HFFc6 (cell line): Measurements from ENCODE around the gene LSP1. TPM values are rescaled to one million over a fixed set of nuclear protein-coding genes. Genes with fewer than 3 reads are reported as not detected.
A peak's percentile ranks its signal among the peaks of the same experiment; 100 is the strongest.

Source experiments
- DNase-seq: peaks from one replicate; pipeline ENCODE4 v3.0.0-alpha.2; 2018
- H3K27ac Mint-ChIP-seq: 2 replicates; pipeline ENCODE4 v1.8.0; 2020; ENCODE audit warnings: mild to moderate bottlenecking, mixed read lengths
- H3K27me3 Mint-ChIP-seq: 2 replicates; pipeline ENCODE4 v1.8.0; 2021; ENCODE audit warnings: mild to moderate bottlenecking, moderate library complexity, mixed read lengths; ENCODE audit not compliant: insufficient read depth
- H3K36me3 Mint-ChIP-seq: 2 replicates; pipeline ENCODE4 v1.8.0; 2021; ENCODE audit warnings: low read depth, mixed read lengths
- H3K4me1 Mint-ChIP-seq: 2 replicates; pipeline ENCODE4 v1.8.0; 2020; ENCODE audit warnings: low read depth, mixed read lengths
- H3K4me3 Mint-ChIP-seq: 2 replicates; pipeline ENCODE4 v1.8.0; 2020; ENCODE audit warnings: mild to moderate bottlenecking, moderate library complexity, mixed read lengths
- H3K9me3 Mint-ChIP-seq: 2 replicates; pipeline ENCODE4 v1.8.0; 2020; ENCODE audit warnings: mild to moderate bottlenecking, mixed read lengths
- total RNA-seq, 6 experiments: library from RNA; stranded (reverse); fragmentation: NEBNext Ultra II Directional; extraction: Animal tissue kit (Norgen Biotek cat#: 25700); gene quantifications; 2 replicates in 1 of 6; 3 replicates in 5 of 6; pipeline ENCODE4 v1.2.3, GENCODE V29; 2021
- TF ChIP-seq, protein P1 (sequence below): fragments of 200-600 bp; sonication (generic); IDR thresholded peaks from 2 replicates; pipeline ENCODE4 v1.5.0; 2021; ENCODE audit warnings: antibody characterized with exemption, mild to moderate bottlenecking

Gene LSP1
- total RNA-seq, 6 experiments from 2014 or later = 0.18 to 2.6 (median 0.27) TPM; not detected in 2

DNA sequence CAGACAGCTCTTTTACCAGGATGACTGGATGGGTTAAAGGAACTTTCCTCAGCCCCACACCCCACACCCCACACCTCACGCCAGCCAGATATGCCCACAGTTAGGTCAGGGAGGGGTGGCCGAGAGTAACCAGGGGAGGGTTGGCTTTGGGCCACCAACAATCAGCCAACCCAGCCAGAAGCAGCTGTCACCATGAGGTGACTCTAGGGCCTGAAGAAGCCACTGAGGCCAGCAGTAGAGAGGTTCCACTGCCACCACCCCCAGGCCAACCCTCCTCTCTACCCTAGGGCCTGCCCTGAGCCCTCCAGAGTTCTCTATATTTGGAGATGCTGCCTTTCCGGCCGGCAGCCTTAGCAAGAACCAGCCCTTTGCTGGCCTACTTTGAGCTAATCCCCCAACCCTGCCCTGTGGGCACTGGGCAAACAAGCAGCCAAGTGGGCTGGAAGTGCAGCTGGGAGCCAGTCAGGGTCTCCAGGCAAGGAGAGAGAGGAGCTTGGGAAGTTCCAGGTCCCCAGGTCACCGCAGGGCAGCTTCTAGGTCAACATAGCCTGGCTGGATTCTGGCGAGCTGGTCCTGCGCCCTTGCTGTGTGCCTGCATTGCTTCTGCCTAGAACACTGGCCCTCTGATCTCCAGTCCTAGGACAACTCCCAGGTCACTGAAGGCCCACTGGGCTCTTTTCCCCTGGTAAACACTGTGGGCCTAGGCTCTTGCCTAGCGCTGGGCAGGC, 30.1 kb upstream of the LSP1 start:
- TF ChIP-seq, protein P1, sequence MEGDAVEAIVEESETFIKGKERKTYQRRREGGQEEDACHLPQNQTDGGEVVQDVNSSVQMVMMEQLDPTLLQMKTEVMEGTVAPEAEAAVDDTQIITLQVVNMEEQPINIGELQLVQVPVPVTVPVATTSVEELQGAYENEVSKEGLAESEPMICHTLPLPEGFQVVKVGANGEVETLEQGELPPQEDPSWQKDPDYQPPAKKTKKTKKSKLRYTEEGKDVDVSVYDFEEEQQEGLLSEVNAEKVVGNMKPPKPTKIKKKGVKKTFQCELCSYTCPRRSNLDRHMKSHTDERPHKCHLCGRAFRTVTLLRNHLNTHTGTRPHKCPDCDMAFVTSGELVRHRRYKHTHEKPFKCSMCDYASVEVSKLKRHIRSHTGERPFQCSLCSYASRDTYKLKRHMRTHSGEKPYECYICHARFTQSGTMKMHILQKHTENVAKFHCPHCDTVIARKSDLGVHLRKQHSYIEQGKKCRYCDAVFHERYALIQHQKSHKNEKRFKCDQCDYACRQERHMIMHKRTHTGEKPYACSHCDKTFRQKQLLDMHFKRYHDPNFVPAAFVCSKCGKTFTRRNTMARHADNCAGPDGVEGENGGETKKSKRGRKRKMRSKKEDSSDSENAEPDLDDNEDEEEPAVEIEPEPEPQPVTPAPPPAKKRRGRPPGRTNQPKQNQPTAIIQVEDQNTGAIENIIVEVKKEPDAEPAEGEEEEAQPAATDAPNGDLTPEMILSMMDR = no peak
- H3K36me3 Mint-ChIP-seq = no peaks in the 10 kb centered on the region
- no peak for DNase-seq
- no peaks in the 10 kb centered on the region; the same call in none of the 2 replicates for H3K9me3 Mint-ChIP-seq
- peaks cover 9% of the 10 kb centered on the region for H3K27me3 Mint-ChIP-seq
- H3K27ac Mint-ChIP-seq = no peak overlapping the region
- H3K4me1 Mint-ChIP-seq = peaks cover 16% of the 10 kb centered on the region
- no peak overlapping the region for H3K4me3 Mint-ChIP-seq

DNA sequence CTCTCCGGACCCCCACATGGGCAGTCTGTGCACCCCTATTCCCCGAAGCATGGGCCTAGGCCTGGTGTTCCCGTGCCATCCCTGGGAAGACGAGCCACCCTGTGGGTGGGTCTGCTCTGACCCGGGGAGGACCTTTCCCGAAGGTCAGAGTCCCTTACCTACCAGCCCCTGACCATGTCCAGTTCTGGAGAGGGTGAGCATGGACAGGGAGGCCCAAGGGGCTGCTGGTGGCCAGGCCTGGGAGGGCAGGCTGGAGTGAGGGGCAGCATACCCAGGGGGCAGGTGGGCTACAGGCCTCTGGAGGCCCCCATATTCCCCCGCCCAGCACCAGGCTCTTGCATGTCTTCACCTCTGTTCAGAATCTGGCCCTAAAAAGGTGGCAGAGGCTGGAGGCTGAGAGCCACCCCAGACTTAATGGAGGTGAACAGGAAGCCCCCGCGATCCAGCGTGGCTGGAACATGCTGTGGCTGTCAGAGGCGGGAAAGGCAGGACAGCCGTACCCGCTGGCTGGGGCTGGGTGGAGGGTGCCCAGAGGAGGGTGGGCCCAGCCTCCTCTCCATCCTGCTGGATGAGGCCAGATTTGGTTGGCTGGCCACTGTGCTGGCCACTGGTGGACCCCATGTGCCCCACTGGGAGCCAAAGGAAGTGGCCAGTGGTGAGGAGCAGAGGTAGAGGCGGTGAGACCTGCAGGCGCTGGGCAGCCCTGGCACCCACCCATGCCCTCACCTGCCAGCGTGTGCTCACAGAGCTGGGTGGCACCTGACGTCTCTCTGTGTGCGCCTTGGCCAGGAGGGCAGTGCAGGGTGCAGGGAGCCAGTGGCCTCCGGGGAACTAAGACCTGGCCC, 29.3 kb upstream of the LSP1 start:
- peaks cover 11% of the 10 kb centered on the region for H3K27me3 Mint-ChIP-seq
- TF ChIP-seq, protein P1 = no peak
- H3K9me3 Mint-ChIP-seq = no peaks in the 10 kb centered on the region; the same call in none of the 2 replicates
- peaks cover 17% of the 10 kb centered on the region for H3K4me1 Mint-ChIP-seq
- no peak overlapping the region for H3K27ac Mint-ChIP-seq
- no peaks in the 10 kb centered on the region for H3K36me3 Mint-ChIP-seq
- H3K4me3 Mint-ChIP-seq = no peak overlapping the region
- no peak for DNase-seq

DNA sequence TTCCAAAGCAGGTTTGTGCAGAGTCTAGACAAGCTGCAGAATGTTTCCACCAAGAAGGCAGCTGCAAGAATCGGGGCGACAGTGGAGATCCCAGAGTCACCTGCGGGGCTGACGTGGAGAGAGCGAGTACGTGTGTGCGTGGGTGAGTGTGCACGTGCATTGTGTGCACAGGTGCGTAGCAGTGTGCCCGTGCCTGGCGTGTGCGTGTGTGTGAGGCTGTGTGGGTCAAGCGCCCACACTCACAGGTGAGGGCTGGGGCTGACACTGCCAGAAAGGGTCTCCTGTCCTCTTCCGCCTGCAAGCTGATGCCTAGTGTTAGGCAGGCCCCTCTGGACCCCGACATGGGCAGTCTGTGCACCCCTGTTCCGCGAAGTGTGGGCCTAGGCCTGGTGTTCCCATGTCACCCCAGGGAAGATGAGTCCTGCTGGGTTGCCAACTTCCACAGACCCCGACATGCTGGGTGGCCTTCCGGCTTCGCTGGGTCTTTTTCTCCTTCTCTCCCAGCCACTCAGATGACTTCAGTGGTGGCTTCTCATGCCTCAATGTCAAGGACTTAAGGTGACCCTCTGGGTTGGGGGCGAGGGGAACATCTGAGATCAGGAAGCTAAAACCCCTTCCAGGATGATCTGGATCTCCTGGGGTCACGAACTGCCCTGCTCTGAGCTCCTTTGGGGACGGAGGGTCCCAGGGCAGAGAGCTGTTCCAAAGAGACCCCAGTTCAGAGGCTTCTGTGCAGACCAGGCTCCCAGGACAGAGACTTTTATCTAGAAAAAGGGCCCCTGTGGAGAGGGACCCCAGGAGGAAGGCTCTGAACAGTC, 28.5 kb upstream of the LSP1 start:
- H3K36me3 Mint-ChIP-seq = no peaks in the 10 kb centered on the region
- H3K27me3 Mint-ChIP-seq = peaks cover 12% of the 10 kb centered on the region
- H3K9me3 Mint-ChIP-seq = no peaks in the 10 kb centered on the region; the same call in 1 of the 2 replicates
- DNase-seq = no peak
- H3K4me3 Mint-ChIP-seq = no peak overlapping the region
- H3K4me1 Mint-ChIP-seq = peaks cover 24% of the 10 kb centered on the region
- no peak overlapping the region for H3K27ac Mint-ChIP-seq
- TF ChIP-seq, protein P1 = no peak

DNA sequence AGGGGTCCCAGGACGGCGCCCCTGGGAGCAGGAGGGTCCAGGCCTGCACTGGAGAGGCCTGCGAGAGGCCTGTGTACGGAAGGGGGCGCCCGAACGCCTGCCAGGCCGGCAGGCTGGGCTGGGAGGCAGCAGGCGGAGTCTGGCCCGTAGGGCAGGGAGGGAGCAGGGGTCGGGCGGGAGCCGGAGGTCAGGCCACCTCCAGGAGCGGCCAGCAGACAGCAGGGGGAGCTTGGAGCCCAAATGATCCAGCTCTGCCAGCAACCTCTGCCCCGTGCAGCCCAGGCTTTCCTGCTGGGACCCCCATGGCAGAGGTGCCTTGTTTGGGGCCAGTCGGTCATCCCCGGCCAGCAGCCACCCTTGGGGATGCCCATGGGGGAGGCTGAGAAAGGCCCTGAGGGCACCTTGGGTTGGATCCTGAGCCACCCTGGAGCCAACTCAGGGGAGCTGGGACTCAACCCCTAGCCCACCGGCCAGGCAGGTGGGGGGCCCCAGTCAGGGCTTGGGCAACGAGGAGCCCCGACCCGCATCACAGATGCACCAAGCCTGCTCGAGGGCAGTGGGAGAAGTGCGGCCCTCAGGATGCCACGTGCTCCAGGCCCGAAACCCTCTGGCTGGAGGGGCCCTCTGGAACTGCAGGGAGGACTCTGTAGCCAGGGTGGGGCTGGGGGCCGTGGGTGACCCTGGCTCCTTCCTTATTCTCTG, 27.7 kb upstream of the LSP1 start:
- H3K27ac Mint-ChIP-seq = no peak overlapping the region
- TF ChIP-seq, protein P1 = peak; percentile 31
- H3K4me1 Mint-ChIP-seq = peaks cover 22% of the 10 kb centered on the region
- no peaks in the 10 kb centered on the region for H3K36me3 Mint-ChIP-seq
- no peaks in the 10 kb centered on the region; the same call in 1 of the 2 replicates for H3K9me3 Mint-ChIP-seq
- no peak overlapping the region for H3K4me3 Mint-ChIP-seq
- no peak for DNase-seq
- peaks cover 10% of the 10 kb centered on the region; the same call in 1 of the 2 replicates for H3K27me3 Mint-ChIP-seq
